ENCODE data around the gene RIC8A. TPM values are rescaled to one million over a fixed set of nuclear protein-coding genes. Genes with fewer than 3 reads are reported as not detected.

The RIC8A gene
- total and polyA plus RNA-seq, 2 of the 13 experiments (the other 11 are each of a cell fraction or from before 2014, with no cell fraction given): 62.1 to 63.8 TPM

- TF ChIP-seq ZNF260 (CRISPR knock-in tag; IDR thresholded peaks at IDR 0.05; ENCODE audit: borderline replicate concordance, low read depth) (no peak), HMG20B (CRISPR knock-in tag; conservative IDR thresholded peaks at IDR 0.05) (no peak), GFI1 (CRISPR knock-in tag; IDR thresholded peaks at IDR 0.05; ENCODE audit: borderline replicate concordance) (no peak), ZZZ3 (CRISPR knock-in tag; IDR thresholded peaks at IDR 0.05; ENCODE audit: borderline replicate concordance) (no peak), ZNF878 (CRISPR knock-in tag; IDR thresholded peaks at IDR 0.05) (no peak), PCBP1 (IDR thresholded peaks at IDR 0.05; ENCODE audit: borderline replicate concordance, low read depth, low read length) (0 out of 2 replicates have a peak, but pooled peaks have one; percentile 39), ZNF251 (CRISPR knock-in tag; IDR thresholded peaks at IDR 0.05) (no peak), KLF15 (CRISPR knock-in tag; IDR thresholded peaks at IDR 0.05; ENCODE audit: borderline replicate concordance) (no peak), PLRG1 (conservative IDR thresholded peaks at IDR 0.05) (no peak), ZNF773 (CRISPR knock-in tag; IDR thresholded peaks at IDR 0.05; ENCODE audit: borderline replicate concordance) (no peak), KDM6A (CRISPR knock-in tag; IDR thresholded peaks at IDR 0.05; ENCODE audit: low read depth) (no peak), HOXA9 (CRISPR knock-in tag; IDR thresholded peaks at IDR 0.05; ENCODE audit: borderline replicate concordance) (no peak), ZNF253 (CRISPR knock-in tag; IDR thresholded peaks at IDR 0.05; ENCODE audit: borderline replicate concordance) (no peak), ZNF121 (CRISPR knock-in tag; IDR thresholded peaks at IDR 0.05) (no peak), HNRNPK (IDR thresholded peaks at IDR 0.05; ENCODE audit: low read depth, low read length, poor library complexity, severe bottlenecking) (no peak), PPARG (CRISPR knock-in tag; conservative IDR thresholded peaks at IDR 0.05) (no peak), NFIC (IDR thresholded peaks at IDR 0.05; ENCODE audit: low read length) (no peak), ARNT (IDR thresholded peaks at IDR 0.05) (no peak), ZNF556 (CRISPR knock-in tag; IDR thresholded peaks at IDR 0.05; ENCODE audit: borderline replicate concordance) (no peak), SRSF4 (IDR thresholded peaks at IDR 0.05; ENCODE audit: low read depth, low read length, poor library complexity, severe bottlenecking) (no peak), PHF21A (CRISPR knock-in tag; IDR thresholded peaks at IDR 0.05) (peak; percentile 41; the same call in 1 of the 2 replicates)
- TF ChIP-seq, protein P1, sequence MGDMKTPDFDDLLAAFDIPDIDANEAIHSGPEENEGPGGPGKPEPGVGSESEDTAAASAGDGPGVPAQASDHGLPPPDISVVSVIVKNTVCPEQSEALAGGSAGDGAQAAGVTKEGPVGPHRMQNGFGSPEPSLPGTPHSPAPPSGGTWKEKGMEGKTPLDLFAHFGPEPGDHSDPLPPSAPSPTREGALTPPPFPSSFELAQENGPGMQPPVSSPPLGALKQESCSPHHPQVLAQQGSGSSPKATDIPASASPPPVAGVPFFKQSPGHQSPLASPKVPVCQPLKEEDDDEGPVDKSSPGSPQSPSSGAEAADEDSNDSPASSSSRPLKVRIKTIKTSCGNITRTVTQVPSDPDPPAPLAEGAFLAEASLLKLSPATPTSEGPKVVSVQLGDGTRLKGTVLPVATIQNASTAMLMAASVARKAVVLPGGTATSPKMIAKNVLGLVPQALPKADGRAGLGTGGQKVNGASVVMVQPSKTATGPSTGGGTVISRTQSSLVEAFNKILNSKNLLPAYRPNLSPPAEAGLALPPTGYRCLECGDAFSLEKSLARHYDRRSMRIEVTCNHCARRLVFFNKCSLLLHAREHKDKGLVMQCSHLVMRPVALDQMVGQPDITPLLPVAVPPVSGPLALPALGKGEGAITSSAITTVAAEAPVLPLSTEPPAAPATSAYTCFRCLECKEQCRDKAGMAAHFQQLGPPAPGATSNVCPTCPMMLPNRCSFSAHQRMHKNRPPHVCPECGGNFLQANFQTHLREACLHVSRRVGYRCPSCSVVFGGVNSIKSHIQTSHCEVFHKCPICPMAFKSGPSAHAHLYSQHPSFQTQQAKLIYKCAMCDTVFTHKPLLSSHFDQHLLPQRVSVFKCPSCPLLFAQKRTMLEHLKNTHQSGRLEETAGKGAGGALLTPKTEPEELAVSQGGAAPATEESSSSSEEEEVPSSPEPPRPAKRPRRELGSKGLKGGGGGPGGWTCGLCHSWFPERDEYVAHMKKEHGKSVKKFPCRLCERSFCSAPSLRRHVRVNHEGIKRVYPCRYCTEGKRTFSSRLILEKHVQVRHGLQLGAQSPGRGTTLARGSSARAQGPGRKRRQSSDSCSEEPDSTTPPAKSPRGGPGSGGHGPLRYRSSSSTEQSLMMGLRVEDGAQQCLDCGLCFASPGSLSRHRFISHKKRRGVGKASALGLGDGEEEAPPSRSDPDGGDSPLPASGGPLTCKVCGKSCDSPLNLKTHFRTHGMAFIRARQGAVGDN (CRISPR knock-in tag; IDR thresholded peaks at IDR 0.05): peak; percentile 77
- TF ChIP-seq, protein P2, sequence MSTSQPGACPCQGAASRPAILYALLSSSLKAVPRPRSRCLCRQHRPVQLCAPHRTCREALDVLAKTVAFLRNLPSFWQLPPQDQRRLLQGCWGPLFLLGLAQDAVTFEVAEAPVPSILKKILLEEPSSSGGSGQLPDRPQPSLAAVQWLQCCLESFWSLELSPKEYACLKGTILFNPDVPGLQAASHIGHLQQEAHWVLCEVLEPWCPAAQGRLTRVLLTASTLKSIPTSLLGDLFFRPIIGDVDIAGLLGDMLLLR (CRISPR knock-in tag; IDR thresholded peaks at IDR 0.05): no peak; the same call in 1 of the 2 replicates
- TF ChIP-seq, protein P3, sequence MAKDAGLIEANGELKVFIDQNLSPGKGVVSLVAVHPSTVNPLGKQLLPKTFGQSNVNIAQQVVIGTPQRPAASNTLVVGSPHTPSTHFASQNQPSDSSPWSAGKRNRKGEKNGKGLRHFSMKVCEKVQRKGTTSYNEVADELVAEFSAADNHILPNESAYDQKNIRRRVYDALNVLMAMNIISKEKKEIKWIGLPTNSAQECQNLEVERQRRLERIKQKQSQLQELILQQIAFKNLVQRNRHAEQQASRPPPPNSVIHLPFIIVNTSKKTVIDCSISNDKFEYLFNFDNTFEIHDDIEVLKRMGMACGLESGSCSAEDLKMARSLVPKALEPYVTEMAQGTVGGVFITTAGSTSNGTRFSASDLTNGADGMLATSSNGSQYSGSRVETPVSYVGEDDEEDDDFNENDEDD (CRISPR knock-in tag; IDR thresholded peaks at IDR 0.05; ENCODE audit: borderline replicate concordance): no peak
These were observed 29.6 kb downstream of the RIC8A start, which contains the start of gene PSMD13 (continued) for GRCh38 chr11:236774-237767.
